T1000 (cell line): ENCODE measurements around the gene FAF2.
"Not testable (repeated sequence)": the region's sequence is repeated elsewhere in the genome, so short reads cannot be mapped to it uniquely, and the experiment has no call there.

Source experiments
- DNase-seq: peaks from one replicate; lab custom pipeline; 2025; ENCODE audit warnings: mixed read lengths; lab: John Stamatoyannopoulos, UW

FAF2 gene

DNA sequence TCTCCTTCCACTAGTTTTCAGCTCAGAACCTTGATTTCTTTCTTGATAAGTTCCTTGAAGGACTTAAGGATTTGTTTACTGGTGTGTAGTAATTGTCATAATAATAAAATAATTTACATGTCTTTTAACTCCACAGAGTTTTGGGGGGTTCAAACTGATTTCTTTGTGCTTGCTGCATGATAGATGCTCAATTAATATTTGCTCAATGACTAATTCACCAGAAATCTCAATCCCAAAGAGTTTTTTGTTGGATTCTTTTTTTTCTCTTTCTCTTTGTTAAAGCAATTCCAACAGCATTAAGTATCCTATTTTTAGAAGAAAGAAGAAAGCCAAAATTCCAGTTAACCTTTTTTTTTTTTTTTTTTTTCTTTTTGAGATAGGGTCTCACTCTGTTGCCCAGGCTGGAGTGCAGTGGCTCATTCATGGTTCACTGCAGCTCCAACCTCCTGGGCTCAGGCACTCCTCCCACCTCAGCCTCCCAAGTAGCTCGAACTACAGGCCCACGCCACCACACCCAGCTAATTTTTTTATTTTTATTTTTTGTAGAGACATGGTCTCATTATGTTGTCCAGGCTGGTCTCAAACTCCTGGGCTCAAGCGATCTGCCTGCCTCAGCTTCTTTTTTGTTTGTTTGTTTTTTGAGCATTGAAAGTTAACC is 10.8 kb downstream of the FAF2 start:
- no peak for DNase-seq

DNA sequence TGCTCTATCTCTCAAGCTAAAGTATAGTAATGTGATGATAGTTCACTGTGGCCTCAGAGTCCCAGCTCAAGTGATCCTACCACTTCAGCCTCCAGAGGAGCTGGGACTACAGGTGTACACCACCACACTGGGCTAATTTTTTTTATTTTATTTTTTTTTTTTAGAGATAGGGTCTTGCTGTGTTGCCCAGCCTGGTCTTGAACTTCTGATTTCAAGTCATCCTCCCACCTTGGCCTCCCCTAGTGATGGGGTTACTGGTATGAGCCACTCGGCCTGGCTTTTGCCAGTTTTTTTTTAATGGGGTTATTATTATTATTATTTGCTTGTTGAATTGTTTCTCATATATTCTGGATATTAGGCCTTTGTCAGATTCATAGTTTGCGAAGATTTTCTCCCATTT is 13.2 kb downstream of the FAF2 start:
- no peak for DNase-seq

DNA sequence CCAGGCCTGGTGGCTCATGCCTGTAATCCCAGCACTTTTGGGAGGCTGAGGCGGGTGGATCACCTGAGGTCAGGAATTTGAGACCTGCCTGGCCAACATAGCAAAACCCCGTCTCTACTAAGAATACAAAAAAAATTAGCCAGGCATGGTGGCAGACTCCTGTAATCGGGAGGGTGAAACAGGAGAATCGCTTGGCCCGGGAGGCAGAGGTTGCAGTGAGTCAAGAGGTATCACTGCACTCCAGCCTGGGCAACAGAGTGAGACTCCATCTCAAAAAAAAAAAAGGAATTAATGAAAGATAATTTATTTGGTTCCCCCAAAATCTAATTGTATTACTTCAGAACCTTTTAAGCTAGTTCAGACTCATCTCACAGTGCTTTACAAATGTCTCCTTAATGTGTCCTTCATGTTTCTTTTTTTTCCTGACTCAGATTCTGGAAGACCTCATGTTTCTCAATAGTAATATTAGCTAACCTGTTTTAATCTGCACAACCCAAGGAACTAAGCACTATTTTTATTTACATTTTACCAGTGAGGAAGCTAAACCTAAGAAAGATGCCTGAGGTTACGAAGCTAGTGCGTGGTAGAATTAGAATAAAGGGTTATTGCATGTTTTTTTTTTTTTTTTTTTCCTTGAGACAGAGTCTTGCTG is 15.1 kb downstream of the FAF2 start:
- no peak for DNase-seq

DNA sequence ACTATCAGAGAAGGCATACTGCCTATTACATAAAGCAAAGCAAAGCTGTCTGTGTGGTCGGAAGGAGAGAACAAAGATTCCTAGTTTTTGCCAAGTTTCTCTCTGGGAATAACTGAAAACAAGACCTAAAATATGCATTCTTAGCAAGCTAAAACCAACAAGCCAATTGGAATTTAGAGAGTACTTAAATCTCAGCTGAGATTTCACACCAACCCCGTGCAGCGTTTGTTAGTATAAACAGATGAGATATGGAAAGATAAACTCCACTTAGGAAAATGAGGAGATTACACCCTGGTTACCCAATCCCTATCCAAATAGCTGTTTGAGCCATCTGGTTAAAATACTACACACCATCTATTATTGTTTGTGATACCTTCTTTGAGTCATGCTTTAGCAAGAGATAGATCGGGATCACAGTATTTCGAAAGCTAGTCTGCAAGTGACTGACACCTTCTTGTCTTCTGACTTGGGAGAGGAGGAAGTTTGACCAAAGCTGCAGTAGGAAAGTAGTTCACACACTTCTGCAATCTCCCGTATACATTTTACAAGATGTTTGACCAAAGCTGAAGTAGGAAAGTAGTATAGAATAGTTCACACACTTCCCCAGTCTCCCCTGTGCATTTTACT is 18.2 kb downstream of the FAF2 start:
- no peak for DNase-seq

DNA sequence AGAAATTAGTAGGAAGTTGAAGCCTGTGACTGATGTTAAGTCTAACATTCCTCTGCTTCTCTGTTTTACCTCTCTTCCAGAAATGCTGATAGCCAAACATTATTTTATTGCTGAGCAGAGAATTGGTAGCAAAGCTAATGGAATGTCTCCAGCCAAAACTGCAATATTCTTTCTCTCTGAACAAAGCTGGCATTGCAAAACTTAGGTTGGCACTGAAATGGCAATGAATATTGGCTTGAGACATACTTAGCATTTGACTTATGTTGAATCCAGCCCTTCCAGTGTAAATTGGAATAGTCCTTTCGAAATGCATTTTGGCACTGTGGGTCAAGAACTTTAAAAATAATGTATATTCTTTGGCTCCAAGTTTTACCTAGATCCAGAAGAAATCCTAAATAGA is 21.1 kb downstream of the FAF2 start:
- no peak for DNase-seq

DNA sequence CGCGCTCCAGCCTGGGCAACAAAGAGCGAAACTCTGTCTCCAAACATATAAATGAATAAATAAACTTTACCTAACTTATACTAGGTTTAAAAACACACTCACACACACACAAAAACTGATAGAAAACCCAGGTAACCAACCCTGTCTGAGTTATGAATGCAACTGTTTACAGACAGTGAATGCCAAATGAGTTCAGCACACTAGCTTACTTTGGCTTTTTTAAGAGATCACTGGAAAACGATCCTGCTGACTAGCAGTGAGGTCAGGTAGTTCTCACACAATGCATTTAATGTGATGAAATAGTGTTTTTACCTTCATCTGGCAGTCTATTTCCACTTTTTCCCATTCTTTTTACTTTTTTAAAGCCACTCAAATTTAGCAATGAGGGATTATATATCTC is 22.4 kb downstream of the FAF2 start:
- DNase-seq: no peak

DNA sequence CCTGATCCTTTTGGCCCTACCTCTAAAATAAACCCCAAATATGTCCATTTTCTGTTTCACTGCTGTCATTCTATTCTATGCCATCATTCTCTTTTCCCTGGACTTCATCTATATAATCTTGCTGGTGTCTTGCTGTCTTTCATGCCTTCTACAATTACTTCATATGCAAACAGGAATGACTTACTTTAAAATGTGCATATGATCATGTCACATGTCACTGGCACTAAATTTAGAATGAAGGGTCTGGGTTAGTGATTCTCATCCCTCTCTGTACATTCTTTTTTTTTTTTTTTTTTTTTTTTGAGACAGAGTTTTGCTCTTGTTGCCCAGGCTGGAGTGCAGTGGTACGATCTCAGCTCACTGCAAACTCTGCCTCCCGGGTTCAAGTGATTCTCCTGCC is 22.9 kb downstream of the FAF2 start:
- DNase-seq: no peak

DNA sequence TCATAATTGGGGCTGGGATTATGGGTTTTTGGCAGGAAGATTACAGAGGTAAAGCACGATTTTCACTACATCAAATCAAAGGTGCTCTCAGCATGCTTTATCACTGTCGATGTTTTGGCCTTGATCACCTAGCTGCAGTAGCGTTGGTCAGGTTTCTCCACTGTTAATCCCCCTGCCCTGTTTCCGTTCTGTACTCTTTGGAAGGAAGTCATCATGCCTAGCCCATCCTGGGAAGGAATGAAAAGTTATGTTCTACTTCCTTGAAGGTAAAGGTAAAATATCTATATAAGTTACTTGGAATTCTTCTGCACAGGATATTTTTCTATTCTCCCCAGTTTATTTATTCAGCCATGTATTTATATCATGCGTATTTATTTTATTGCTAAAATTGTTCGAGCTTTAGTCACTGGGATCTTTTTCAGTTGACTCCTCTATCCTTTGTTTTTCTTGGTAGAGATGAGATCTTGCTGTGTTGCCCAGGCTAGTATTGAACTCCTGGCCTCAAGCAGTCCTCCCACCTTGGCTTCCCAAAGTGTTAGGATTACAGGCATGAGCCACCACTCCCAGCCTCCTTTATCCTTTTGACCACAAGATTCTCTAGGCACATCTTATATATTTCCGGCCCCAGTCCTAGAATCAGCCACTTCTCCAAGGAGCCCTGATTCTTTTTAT is 25.3 kb downstream of the FAF2 start:
- no peak for DNase-seq

DNA sequence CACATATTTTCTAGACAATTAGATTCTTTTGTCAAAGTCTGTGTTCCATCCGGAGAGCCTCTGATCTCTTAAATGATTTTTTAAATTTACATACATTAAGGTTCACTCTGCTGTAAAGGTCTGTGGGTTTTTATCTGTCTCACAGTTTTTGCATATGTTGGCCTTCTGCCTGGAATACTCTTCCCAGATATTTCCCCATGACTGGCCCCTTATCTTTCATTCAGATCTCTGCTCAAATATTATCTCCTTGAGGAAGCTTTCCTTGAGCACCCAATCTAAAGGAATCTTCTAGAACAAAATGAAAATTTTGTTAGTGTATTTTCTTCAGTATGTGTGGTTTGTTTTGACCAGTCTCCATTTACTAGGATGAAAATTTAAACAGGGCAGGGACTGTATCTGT is 26.3 kb downstream of the FAF2 start:
- no peak for DNase-seq

DNA sequence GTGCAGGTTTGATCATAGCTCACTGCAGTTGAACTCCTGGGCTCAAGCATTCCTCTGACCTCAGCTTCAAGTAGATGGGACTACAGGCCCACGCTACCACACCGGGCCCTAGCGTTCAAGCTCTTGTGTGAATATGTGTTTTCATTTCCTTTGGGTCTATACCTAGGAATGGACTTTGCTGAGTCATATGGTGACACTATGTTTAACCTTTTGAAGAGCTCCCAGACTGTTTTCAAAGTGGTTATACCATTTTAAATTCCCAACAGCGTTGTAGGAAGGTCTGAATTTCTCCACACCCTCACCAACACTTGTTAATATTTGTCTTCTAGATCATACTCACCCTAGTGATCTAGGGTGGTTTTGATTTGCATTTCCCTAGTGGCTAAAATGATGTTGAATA is 33.5 kb downstream of the FAF2 start:
- no peak for DNase-seq

DNA sequence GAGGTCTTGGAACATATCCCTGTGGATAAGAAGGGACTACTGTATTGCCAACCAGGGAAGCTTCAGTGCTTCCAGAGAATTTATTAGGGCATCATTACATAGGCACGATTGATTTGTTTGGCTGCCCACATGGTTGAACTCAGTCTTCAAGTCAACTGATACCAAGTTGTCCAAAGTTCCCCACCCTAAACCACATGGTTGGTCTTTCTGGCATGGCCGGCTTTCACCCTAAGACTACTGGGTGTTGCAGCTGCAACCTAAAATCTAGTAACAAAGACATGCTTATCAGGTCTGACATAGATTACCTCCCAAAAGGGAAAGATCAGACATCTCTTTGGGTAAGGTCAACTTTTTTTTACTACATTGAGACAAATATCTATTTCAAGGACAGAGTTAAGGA is 37.0 kb downstream of the FAF2 start:
- DNase-seq: no peak

DNA sequence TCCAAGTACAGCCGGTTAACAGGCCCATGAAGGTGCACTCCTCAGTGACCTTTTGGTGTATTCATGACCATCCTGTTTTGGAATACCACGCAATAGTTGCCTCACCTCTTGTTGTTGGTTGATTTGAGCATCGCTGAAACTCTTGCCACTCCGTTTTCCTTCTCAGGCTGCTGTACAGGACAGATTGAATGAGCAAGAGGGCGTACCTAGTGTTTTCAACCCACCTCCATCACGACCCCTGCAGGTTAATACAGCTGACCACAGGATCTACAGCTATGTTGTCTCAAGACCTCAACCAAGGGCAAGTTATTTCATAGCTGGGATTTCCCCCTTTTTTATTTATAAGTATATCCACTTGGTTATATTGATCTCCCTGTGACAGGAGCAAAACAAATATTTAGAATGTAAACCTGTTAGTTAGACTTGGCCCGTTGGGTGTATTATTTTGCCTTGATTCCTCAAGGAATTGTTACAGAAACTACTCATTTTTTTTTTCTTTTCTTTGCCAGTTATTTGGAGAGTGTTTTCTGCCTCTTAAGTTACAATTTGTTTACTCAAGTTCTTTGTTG is 38.1 kb downstream of the FAF2 start:
- no peak for DNase-seq

DNA sequence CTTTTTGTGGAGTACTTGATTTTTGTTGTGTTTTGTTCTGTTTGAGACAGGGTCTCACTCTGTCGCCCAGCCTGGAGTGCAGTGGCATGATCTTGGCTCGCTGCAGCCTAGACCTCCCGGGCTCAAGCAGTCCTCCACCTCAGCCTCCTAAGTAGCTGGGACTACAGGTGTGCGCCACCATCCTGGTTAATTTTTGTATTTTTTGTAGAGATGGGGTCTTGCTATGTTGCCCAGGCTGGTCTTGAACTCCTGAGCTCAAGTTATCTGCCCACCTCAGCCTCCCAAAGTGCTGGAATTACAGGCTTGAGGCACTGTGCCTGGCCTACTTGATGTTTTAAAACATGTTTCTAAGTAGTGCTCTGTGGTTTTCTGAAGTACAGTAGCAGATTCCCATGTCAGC is 39.0 kb downstream of the FAF2 start:
- DNase-seq: not testable (repeated sequence)

DNA sequence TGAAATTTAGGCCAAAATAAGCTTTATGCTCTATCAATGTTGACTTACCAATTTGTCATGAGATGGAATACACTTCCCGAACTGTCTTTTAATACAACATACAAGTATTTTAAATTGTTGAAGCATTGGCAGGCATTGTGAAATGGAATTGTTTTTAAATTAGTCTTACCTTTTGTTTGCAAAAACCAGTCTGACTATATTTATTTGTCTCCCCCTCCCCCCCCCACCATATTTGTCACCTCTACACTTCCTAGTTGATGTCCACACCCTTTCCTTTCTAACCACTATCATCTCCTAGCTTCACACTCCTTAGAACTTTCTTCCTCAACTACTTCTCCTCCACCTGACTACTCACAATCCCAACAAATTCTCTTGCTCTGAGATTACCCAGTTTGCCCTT is 40.9 kb downstream of the FAF2 start:
- no peak for DNase-seq

DNA sequence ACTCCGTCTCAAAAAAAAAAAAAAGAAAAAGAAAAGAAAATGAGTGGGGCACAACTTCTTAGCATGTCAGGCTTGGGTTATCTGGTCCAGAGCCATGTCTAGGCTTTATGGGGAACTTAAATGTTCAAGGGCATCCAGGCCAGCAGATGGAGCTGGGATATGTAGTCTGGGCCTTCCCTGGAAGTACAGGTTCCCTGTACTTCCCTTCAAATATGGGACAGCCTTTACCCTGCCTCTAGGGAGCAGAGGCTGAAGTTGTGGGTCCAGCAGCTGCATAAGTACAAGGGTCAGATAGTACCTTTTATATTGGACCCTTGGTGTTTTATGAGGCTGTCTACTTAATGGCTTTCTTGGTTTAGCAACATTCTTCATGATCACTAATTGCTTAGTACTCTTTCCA is 42.1 kb downstream of the FAF2 start:
- DNase-seq: no peak

DNA sequence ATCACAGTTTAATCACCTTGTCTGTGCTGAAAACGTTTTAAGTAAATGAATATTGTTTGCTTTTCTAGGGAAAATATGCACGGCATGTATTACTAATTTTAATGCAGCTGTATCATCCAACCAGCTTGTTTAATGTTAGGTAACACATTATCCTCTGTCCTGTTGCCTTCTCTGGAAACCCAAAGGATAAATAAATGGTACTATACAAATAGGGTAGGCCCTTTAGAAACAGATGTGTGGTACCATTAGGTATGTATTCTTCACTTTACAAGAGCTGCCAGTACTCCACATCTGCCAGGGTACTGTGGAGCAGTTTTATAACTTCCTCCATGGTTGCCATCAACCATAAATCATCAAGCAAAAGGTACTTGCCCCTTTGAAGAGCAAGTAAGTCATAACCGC is 42.9 kb downstream of the FAF2 start:
- no peak for DNase-seq

DNA sequence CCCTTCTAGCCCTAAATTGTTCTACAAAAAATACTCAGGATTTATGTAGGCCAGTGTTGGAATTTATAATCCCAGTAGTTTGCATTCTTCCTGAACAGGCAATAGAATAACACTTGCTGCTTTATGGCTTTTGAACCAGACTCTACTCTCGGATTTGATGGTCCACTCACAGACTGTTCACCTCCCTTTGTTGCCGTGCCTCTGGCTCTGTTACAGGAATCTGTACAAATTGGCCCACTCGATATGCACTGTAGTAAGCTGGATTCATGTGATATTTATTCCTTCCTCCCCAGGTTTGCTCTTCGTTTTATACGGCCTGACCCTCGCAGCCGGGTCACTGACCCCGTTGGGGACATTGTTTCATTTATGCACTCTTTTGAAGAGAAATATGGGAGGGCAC is 43.7 kb downstream of the FAF2 start:
- no peak for DNase-seq

DNA sequence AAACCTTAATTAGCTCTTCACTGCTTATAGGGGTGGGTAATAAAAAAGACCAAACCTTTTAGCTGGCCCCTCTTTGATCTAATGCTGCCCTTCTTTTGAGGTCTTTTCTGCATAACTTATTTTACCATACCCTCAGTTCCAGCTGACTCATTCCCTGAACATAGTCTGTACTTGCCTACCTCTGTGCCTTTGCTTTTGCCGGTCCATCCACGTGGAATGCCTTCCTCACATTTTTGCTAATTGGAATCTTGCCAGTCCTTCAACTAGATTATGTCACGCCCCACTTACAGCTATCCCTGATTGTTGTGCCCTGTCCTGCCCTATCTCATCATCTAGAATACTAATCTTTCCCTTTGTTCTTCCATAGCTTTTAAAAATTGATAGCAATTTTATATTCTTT is 44.2 kb downstream of the FAF2 start:
- no peak for DNase-seq

DNA sequence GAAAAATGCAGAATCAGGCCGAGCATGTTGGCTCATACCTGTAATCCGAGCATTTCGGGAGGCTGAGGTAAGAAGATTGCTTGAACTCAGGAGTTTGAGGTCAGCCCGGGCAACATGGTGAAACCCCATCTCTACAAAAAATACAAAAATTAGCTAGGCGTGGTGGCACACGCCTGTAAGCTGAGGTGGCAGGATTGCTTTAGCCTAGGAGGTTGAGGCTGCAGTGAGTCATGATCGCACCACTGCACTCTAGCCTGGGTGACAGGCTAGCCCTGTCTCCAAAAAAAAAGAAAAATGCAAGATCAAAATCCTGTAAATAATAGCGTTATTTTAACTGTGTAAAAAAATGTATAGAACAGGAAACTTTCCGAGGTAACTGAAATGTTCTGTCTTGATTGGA is 49.7 kb downstream of the FAF2 start:
- no peak for DNase-seq

DNA sequence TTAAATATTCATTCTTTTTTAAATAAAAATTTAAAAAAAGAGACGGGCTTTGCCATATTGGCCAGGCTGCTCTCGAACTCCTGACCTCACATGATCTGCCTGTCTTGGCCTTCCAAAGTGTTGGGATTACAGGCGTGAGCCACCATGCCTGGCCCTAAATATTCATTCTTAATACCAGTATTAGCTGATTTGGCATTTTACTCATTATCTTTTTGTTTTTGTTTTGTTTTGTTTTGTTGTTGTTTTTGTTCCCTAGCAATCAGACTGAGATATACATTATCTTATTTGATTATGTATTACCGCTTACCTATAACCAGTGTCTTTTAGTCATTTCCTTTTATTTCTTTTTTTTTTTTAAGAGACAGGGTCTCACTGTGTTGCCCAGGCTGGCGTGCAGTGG is 51.1 kb downstream of the FAF2 start:
- DNase-seq: no peak

DNA sequence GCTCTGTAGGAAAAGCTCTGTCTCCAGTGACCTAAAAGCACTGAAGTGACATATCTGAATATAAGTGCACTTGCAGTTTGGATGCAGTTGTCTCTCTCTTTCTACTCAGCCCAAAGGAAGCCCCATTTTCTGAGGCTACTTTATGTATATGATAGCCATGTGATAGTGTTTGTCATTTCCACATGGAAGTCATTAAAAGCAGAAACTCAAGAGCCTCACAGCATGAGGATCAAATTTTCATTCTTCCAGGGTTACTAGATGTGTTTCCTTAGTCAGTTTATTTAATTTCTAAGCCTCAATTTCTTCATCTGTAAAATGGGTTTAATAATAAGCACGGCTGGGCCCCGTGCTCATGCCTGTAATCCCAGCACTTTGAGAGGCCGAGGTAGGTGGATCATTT is 52.3 kb downstream of the FAF2 start:
- no peak for DNase-seq

DNA sequence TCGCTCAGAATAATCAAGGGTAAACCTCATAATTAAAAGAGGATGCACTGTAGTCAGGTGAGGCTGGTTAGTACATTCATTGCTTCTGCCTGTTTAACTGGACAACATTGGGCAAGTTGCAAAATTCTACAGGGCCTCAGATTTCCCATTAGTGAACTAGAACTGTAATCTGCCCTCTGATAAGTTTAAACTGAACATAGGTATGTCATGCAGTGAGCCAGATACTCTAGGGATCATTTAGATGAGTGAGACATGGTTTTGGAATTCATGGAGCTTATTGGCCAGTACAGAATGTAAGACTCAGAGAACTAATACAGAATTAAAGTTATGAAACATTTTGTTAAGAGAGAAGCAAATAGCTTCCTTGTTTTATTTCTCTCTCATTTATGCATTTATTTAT is 53.1 kb downstream of the FAF2 start:
- DNase-seq: no peak

DNA sequence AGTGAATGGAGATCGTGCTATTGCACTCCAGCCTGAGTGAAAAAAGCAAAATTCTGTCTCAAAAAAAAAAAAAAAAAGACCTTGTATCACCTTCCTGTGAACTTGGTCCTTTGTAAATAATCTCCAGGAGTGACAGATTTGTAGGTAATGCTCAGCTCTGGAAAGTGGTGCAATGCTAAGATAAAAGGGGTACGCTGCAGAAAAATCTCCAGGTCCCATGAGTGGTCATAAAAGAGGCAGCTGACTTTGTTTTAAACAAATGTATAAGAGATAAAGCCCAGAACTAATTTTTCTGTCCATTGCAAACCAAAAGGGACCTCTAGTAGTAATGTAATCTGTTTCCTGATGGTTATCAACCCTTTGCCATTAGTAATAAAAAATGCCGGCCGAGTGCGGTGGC is 55.3 kb downstream of the FAF2 start:
- DNase-seq: no peak
